T-helper 2 cell treated with Interferon-gamma antibody and Interleukin-4, amounts not matched to agents 100 ng/mL and 5 ng/mL, for 36 hours (primary cell): Measurements from ENCODE around the gene TMEM208. TPM values are rescaled to one million over a fixed set of nuclear protein-coding genes. Genes with fewer than 3 reads are reported as not detected.

Experiments
- intact Hi-C: fragments of 100-400 bp; cut with micrococcal nuclease; formaldehyde crosslinking; loops from one replicate; pipeline ENCODE4 v1.15.1; 2023
- total RNA-seq: library from RNA; stranded (reverse); gene quantifications from 2 replicates; pipeline ENCODE4 v1.2.3, GENCODE V29; 2022

TMEM208 gene
- 46.2 and 51.2 TPM in 2 replicates for total RNA-seq

DNA sequence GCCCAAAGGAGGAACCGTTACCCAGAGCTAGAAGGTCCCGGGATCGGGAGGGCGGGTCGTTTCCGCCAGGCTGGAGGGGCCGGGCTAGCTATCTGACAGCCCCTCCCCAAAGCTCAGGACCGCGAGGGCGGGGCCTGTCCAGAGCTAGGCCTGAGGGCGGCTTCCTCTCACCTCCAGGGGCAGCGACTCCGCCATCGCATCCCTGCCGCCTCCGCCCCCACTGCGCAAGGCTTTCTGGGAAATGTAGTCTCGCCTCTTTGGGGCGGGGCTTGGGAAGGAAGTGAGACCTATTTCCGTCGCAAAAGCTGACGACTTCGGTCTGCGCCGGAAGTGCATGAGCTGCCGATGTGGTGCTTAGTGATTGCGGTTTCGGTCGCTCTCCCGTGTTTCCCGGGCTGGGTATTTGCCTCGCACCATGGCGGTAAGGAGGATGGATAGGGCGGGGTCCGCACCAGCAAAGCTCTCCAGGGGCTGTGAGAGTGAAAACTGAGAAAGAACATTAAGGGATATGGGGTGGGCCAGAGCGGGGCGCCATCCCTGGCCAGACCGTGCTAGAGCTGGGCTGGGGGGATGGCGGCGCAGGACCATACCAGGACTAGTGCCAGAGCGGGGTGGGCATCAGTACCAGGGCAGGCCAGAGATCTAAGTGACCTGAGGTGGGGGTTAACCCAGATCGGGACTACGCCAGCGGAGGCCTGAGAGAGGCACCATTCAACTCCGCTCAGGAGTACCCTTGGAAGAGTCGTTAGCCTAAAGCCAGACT, at the start of gene TMEM208:
Gene TMEM208 (plus strand): TSS at position 327 of the 763 bp plus-strand sequence. CDS start 89 bp downstream, at position 416.
- intact Hi-C loops: loop anchor here (1.0 to 2.0 kb wide), 5 partner anchors 9 to 52 kb away; partner anchors contain the start of genes E2F4, FHOD1 and PLEKHG4

DNA sequence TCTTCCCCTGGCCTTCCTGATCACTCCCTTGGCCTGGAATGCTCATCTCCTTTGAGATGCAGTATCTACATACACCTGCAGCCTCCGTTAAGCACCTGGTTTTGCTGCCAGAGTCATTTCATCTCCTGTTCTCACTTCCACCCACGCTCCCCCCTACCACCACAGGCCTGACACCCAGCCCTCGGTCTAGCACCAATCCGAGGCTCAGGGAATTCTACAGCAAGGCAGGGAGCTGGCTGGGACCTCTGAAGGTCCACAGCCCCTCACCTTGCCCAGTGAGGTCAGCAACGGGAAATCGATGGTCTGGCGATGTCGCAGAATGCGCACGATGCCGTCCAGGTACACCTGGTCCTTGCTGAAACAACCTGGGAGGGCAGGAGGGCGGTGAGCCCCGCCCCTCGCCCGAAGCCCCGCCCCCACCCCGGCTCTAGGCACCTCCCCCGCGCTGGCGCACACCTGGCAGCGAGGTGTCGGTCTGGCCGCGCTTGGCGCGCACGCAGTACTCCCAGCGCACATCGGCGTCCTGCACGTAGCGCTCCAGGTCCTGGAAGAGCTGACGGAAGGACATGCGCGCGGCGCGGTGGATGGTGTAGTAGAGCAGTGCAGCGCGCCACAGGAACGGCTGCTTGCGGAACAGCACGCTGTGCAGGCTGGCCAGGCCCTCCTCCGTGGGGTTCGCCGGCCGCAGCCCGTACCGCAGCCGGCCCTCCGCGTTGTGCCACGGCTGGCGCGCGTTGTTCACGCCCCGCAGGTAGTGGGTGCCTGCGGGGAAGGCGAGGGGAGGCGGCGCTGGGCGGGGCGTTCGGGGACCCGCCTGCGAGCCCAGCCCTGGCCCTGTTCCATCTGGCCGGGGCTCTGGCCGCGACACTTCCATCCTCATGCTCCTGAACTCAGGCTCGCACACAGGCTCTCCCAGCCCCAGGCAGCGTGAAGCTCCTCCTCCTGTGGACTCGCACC, 48.9 kb upstream of the TMEM208 start:
- intact Hi-C loops: no loop called here

DNA sequence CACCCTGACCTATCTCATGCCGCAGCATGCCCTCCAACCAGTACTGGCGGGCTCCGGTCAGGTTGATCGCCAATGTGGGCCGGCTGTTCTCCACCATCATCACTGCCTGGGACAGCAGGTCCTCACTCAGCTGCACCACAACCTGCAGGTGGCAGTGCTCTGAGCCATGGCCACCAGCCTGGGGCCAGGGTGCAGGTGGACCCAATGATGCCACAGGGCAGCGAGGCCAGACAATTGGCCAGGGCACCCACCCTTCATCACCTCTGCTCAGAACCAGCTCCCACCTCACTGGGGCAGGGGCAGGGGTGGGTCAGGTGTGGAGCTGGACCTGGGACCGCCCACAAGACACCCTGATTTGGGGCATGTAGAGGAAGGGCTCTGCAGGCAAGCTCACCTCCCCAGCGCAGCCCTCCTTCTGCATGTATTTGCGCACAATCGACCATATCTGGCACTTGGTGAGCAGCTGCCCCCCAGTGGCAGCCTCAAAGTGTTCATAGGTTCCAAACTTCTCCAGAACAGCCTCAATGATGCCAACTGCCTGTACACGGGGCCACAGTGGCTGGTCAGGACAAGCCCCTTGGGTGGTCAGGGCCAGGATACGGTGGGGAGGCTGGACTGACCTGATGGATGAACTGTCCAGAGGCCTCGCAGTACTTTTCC, 47.4 kb upstream of the TMEM208 start:
- intact Hi-C loops: no loop called here

DNA sequence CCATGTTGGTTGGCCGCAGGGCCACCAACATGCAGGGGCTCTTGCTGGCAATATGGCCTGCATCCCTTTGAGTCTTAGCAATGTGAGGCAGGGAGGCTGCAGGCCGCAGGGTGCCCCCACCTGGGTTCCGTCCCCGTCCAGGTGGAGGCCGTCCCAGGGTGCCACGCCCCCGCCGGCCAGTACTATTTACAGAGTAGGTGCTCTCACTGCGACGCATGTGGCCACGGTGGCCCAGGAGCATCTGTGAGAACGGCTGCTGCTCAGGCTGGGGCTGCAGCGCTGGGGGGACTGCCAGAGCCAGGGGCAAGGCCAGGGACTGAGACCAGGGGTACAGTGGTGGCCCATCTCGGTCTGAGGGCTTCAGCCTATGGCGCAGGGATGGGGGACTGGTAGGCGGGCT, 46.8 kb upstream of the TMEM208 start:
- intact Hi-C loops: no loop called here

DNA sequence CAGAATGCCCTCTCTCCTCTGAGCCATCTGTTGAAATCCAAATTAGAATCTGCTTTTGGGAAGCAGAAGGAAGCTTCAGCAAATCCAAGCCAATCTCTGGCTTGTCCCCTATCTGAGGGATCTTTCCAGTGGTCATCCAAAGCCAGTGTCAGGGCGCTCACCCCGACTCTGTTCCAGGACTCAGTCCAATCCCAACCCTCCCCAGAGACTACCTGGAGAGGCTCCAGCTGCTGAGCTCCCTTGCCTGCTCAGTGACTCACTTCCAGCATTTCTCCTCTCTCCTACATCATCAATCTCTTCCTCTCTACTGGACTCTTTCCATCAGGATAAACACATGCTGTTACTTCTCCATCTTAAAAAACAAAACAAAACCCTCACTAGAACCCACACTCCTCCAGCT, 45.6 kb upstream of the TMEM208 start:
- intact Hi-C loops: no loop called here

DNA sequence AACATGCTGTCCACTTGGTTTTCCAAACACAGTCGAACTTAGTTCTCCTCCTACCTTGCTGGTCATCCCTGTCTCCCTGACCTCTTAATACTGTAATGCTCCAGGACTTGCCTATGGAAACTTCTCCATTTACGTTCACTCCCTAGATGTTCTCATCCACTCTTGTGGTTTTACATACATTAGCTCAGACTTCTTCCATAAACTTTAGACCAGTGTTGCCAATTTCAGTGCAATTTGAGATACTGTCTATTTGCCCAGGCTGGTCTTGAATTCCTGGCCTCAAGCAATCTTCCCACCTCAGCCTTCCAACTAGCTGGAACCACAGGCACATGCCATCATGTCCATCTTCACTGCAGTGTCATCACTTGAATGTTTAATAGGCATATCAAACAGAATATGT, 44.6 kb upstream of the TMEM208 start:
- intact Hi-C loops: no loop called here

DNA sequence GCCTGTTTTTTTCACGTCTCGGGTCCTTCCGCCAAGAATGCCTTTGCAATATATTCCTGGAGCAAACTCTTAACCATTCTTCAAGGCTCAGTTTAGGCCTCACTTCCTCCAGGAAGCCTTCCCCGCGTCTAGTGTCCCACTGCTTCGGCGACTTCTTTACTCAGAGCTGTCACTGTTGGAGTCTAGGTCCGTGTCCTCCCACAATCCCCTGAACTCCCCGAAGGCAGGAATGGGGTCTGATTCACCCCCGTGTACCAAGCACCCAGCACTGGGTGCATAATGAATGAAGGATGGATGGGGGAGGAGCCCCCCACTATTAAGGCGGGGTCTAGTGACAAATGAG, 43.7 kb upstream of the TMEM208 start:
- intact Hi-C loops: loop anchor here (1.0 kb wide), 1 partner anchor 23 kb away; no protein-coding TSS in a partner anchor

DNA sequence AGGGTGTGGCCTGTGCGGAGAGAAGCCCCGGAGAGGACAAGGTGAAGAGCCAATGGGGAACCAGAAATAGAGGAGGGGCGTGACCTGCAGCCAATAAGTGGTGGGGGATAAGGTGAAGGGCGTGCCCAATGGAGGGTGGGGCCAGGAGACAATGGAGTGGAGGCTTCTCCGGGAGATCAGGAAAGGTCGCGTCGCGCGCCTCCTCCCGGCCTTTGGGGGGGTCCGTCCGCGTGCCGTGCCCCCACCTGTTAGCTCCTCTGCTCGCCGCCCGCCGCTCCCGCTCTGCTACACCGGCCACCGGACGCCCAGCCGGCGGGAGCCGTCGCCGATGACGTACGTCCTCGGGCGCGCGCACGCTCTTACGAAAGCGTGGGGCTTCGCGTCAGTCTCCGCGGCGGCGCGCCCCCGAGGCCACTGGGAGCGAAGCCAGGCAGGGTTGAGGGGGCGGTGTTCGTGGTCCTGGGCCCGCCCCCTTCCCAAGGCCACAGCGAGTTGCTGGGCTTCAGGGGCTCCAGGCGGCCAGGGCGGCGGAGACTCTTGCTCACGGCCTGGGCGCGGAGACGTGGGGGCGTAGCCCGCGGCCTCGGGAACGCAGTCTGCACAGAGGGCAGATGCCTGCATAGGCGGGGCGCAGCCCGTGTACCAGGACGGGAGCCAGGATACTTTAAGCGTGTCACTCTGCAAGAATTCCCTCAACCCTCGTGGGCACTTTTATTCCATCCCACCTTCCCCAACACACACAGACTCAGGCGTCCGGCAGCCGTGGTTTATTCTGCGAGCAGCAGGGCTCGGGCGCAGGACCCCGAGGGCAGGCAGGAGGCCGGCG, 43.1 kb upstream of the TMEM208 start, which contains the start of gene MATCAP1:
Gene MATCAP1 (minus strand): TSS at position 337 of the 826 bp plus-strand sequence. CDS start 3,353 bp downstream, outside the sequence.
- intact Hi-C loops: loop anchor here (1.0 to 2.0 kb wide), 4 partner anchors 24 to 237 kb away; partner anchors contain the start of genes FHOD1 and TMEM208

DNA sequence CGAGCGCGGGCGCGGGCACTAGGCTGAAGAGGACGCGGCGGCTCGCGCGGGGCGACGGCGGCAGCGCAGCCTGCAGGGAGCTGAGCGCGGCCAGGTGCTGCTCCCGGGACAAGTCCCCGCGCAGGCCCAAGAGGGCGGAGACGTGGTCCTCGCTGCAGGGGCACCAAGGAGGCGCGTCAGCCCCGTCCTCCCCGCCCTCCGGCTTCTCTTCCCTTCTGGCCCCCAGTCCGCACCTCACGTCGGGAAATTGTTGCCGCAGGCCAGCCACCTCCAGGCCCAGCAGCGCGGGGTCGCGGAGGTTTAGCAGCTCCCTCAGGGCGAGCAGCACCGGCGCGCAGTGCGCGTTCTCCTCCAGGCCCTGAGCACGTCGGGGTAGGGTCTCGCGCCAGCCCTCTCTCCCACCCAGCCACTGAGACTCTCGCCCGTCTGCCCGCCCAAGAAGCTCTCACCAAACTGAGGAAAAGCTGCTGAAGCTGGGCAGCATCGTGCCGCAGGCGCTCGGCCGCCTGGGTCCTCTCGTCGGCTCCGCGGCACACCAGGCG, 42.4 kb upstream of the TMEM208 start:
- intact Hi-C loops: loop anchor here (2.0 kb wide), 3 partner anchors 42 to 238 kb away; partner anchors contain the start of genes FHOD1 and TMEM208

DNA sequence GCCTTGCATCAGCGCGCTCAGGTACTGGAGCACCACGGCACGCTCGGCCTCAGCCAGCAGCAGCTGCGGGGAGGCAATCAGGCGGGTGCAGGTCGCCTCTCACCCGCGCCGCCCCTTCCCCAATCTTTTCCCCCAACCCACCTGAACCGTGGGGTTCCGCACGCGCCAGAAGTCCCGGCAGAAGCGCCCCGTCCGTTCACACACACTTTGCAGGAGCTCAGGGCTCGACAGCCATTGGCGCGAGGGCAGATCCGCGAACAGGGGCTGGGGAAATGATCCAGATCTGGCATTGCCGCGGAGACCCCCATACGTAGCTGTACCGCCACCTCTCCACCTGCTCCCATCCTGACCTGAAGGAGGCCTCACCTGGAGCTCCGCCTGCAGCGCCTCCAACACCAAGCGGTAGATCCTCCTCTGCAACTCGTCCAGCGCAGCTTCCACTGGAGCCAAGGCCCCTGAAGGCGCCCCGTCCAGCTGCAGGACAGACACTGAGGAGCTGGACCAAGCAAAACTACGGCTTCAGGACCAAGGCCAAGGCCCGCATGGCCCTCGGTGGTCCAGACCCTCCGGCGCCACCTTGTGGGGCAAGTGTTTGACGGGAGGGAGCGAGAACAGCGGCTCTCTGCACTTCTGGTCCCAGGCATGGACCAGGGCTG, 41.8 kb upstream of the TMEM208 start:
- intact Hi-C loops: loop anchor here (1.0 to 2.0 kb wide), 6 partner anchors 42 to 238 kb away; partner anchors contain the start of genes FHOD1 and TMEM208

DNA sequence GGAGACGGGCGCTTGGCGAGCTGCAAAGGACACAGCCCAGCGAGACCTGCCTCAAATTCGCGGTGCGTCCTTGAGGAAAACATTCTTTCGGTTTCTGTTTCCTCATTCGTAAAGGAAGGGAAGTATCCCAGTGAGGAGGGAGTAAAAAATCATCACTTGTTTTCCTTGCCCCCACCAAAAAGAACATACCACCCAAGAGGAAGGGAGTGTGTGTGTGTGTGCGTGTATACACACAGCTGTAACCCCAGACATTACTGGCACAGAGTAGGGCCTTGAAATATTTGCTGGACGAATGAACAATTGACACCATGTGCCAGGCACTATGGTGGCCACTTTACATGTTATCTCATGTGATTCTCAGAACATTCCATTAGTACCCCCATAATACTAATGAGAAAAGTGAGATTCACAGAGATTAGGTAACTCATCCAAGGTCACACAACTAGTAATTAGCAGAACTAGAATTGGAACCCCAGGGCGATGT, 41.2 kb upstream of the TMEM208 start:
- intact Hi-C loops: loop anchor here (1.0 to 2.0 kb wide), 6 partner anchors 41 to 239 kb away; partner anchors contain the start of genes FHOD1 and TMEM208

DNA sequence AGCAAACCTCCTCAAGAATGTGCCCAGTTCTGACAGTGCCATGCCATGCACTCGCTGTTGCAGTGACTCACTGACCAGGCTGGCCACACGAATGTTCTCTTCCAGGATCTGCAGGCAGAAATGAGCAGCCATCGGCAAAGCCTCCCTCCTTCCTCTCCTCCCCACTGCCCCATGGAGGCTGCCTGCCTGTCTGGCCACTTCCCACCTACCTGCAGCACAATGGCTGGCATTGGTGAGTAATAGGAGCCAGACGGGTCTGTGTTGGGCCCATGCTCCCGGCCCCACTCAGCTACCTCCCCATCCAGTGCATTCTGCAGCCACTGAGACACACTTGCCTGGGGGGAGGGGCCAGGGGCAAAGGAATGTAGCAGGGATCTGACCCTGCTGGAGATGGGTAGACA, 40.4 kb upstream of the TMEM208 start:
- intact Hi-C loops: no loop called here

DNA sequence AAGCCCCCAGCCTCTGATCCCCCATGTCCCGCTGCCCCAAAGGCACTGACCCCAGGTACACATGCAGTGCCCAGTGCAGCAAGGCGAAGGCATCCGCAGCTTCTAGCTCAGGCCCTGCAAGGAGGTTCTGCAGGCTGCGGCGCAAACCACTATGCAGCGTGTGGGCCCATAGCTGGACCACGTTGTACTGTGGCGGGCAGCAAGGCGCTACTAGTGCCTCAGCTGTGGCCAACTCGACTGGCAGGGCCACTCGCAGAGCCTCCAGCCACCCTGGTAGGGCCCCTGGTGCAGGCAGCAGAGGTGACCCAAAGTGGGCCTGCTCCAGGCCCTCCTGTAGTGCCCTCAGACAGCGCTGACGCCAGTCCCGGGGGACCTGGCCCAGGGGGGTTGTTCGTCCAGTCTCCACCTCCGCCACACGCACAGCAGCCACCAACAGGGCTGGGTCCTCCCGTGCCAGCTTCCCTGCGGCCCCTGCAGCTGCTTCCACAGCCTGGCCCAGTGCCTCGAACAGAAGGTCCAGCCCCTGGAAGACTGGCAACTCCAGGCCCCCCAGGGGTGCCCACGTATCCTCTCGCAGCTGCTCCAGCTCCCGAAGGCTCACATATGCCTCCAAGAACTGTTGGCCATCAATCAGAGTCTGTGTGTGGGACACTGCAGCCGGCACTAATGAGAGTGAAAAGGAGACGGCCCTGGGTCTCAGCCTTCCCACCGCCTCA, 39.6 kb upstream of the TMEM208 start:
- intact Hi-C loops: no loop called here

DNA sequence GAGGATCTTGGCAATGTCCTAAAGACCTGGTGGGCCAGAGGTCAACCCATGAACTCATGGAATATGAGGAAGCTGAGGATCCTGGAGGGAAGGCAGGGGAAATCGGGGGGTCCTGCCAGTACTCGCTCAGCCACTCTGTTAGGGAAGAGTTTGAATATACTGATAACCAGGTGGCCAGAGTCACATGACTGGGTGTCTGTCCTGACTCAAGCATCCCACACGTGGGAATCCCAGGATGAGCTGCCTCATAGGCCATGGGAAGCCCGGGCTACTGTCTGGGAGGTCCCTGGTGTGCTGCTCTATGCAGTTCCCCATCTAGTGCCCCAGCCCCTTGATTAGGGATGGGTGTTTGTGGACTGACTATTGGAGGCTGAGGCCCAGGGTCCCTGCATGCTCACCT, 38.6 kb upstream of the TMEM208 start:
- intact Hi-C loops: no loop called here

DNA sequence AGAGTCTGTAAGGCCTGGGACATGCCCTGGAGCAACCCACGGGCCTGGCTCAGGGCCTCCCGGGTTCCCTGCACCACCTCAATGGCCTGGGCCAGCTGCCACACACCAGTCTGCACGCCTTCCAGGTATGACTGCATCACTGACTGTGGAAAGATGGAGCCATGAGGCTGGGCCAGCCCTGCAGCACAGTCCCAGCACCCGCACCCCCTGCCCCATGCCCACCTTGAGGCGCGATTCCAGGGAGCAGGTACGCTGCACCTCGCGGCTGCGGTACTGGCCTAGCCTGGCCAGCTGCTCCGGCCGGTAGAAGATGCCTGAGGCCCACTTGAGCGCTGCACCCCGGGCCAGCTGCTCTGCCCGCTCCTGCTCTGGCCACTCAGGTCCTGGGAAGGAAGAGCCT, 38.1 kb upstream of the TMEM208 start:
- intact Hi-C loops: no loop called here

DNA sequence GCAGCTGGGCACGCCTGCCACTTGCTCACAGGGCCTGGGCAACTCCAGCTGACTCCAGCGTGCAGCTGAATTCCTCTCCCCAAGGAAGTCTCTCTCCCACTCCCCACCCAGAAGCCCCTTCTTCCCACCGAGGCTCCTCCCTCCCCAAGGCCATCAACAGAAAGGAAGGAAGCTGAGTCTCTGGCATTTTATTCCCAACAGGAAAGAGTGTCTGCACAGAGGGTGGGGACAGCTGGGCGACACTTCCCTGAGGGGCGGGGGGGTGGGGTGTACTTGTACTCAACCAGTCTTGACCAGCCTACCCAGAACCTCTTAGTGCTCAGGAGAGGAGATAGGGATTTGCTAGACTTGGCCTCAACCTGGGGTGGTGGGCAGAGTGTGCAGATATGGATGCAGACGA, 36.9 kb upstream of the TMEM208 start, which contains the start of gene EXOC3L1:
Gene EXOC3L1 (minus strand): TSS at position 96 of the 400 bp plus-strand sequence. CDS start 460 bp downstream, outside the sequence.
- intact Hi-C loops: no loop called here

DNA sequence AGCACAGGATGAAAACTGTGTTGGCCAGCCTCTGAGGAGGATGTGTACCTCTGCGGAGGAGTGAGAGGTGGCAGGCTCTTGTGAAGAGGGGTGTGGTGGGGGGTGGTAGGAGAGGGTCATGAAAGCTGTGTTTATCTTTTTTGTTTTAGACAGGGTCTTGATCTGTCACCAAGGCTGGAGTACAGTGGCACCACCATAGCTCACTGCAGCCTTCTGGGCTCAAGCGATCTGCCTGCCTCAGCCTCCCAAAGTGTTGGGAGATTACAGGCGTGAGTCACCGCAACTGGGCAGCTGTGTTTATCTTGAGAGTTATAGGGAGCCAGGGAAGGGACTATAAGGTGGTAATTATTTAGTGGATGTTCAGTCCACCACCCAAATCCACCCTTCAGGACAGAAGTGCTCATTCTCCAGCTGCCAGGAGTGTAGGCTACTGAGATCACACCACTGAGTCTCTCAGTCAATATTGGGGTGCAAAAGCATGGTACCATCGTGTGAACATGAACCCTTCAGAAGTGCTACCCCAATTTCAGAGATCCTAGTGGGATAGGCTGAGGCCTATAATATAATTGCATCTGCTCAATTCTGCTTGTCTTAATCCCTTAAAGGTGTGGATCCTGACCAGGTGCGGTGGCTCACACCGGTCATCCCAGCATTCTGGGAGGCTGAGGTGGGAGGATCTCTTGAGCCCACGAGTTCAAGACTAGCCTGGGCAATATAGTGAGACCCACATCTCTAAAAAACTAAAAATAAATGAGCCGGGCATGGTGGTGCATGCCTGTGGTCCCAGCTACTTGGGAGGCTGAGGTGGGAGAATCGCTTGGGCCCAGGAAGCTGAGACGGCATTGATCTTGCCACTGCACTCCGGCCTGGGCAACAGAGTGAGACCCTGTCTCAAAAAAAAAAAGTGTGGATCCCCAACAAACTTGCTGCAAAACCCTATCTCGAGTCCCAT, 36.2 kb upstream of the TMEM208 start:
- intact Hi-C loops: no loop called here
